PC-3 (cell line): ENCODE results near the gene POLA1. TPM values are rescaled to one million over a fixed set of nuclear protein-coding genes. Genes with fewer than 3 reads are reported as not detected.

Experiments used
- ATAC-seq: fragments of 200-7000 bp; cut with Tn5 transposase; 2 replicates; pipeline ENCODE4 v1.9.1; 2020; ENCODE audit warnings: mild to moderate bottlenecking, moderate library complexity
- BruUV-seq: library from RNA; stranded (reverse); fragments of 400-500 nt; replicated peaks from 2 replicates; lab custom pipeline; 2021; lab: Mats Ljungman, UMichigan
- CTCF ChIA-PET: fragments of 300-600 bp; sonication (Branson Sonifier 250); formaldehyde crosslinking; loops from one replicate; lab custom pipeline; 2022; ENCODE audit warnings: antibody characterized with exemption; lab: Charles Lee
- POLR2A ChIA-PET: fragments of 300-600 bp; sonication (Branson Sonifier 250); formaldehyde crosslinking; loops from one replicate; lab custom pipeline; 2022; ENCODE audit warnings: antibody characterized with exemption; ENCODE audit not compliant: unreplicated experiment; lab: Charles Lee
- DNase-seq: peaks from one replicate; pipeline ENCODE4 v3.0.0-alpha.2; 2015
- H2AFZ ChIP-seq: fragments of 300-600 bp; sonication (generic); 2 replicates; pipeline ENCODE4 v1.6.0; 2016; ENCODE audit warnings: antibody characterized with exemption, low read length
- H3F3A ChIP-seq: fragments of 300-600 bp; sonication (generic); one replicate; pipeline ENCODE4 v1.6.0; 2017; ENCODE audit warnings: antibody characterized with exemption, low read length, control low read depth, mild to moderate bottlenecking; ENCODE audit not compliant: unreplicated experiment
- H3K27ac ChIP-seq: fragments of 300-600 bp; sonication (generic); 2 replicates; pipeline ENCODE4 v1.5.1; 2016; ENCODE audit warnings: mild to moderate bottlenecking, low read length
- H3K27me3 ChIP-seq: fragments of 300-600 bp; sonication (generic); 2 replicates; pipeline ENCODE4 v1.6.1; 2016; ENCODE audit warnings: low read length, mixed read lengths
- H3K36me3 ChIP-seq: fragments of 300-600 bp; sonication (generic); 2 replicates; pipeline ENCODE4 v1.6.1; 2016; ENCODE audit warnings: low read depth, mixed run types, low read length, mixed read lengths
- H3K4me1 ChIP-seq: fragments of 300-600 bp; sonication (generic); 2 replicates; pipeline ENCODE4 v1.5.1; 2016; ENCODE audit warnings: low read length; ENCODE audit not compliant: insufficient read depth
- H3K4me2 ChIP-seq: fragments of 300-600 bp; sonication (generic); 2 replicates; pipeline ENCODE4 v1.6.0; 2016; ENCODE audit warnings: low read length
- H3K4me3 ChIP-seq: fragments of 300-600 bp; sonication (generic); 2 replicates; pipeline ENCODE4 v1.5.1; 2016; ENCODE audit warnings: mild to moderate bottlenecking, low read length, mixed read lengths
- H3K79me2 ChIP-seq: fragments of 300-600 bp; sonication (generic); 2 replicates; pipeline ENCODE4 v1.6.1; 2017; ENCODE audit warnings: low read length, mixed read lengths
- H3K9ac ChIP-seq: fragments of 300-600 bp; sonication (generic); 2 replicates; pipeline ENCODE4 v1.6.0; 2016; ENCODE audit warnings: mild to moderate bottlenecking, low read length
- H3K9me2 ChIP-seq: fragments of 300-600 bp; sonication (generic); replicated peaks from 2 replicates; pipeline ENCODE4 v1.6.1; 2016; ENCODE audit warnings: mixed run types, low read length, mixed read lengths
- H3K9me3 ChIP-seq: fragments of 300-600 bp; sonication (generic); 2 replicates; pipeline ENCODE4 v1.6.1; 2016; ENCODE audit warnings: low read length, mixed read lengths
- H4K20me1 ChIP-seq: fragments of 300-600 bp; sonication (generic); 2 replicates; pipeline ENCODE4 v1.6.1; 2016; ENCODE audit warnings: low read length, mixed read lengths
- EZH2 ChIP-seq: fragments of 300-600 bp; sonication (generic); IDR thresholded peaks from one replicate; pipeline ENCODE4 v1.6.1; 2017; ENCODE audit warnings: antibody characterized with exemption, mild to moderate bottlenecking, low read length; ENCODE audit not compliant: unreplicated experiment
- EZH2phosphoT487 ChIP-seq: fragments of 300-600 bp; sonication (generic); IDR thresholded peaks from 2 replicates; pipeline ENCODE4 v1.6.1; 2018; ENCODE audit warnings: mild to moderate bottlenecking, antibody characterized with exemption, low read length, borderline replicate concordance
- intact Hi-C: fragments of 100-400 bp; cut with micrococcal nuclease; formaldehyde crosslinking; loops from 2 replicates; pipeline ENCODE4 v1.9.0; 2023
- total RNA-seq: library from RNA; depleted of rRNA; stranded (reverse); fragments of >200 nt; gene quantifications from 2 replicates; pipeline ENCODE4 v1.2.3, GENCODE V29; 2014
- TF ChIP-seq, protein P1 (sequence below): fragments of 300-600 bp; sonication (generic); conservative IDR thresholded peaks from 2 replicates; pipeline ENCODE4 v1.5.1; 2017; ENCODE audit warnings: antibody characterized with exemption, low read depth, mild to moderate bottlenecking, low read length

POLA1 gene
- total RNA-seq, 1 experiment from 2014 or later = 19.6 TPM

DNA sequence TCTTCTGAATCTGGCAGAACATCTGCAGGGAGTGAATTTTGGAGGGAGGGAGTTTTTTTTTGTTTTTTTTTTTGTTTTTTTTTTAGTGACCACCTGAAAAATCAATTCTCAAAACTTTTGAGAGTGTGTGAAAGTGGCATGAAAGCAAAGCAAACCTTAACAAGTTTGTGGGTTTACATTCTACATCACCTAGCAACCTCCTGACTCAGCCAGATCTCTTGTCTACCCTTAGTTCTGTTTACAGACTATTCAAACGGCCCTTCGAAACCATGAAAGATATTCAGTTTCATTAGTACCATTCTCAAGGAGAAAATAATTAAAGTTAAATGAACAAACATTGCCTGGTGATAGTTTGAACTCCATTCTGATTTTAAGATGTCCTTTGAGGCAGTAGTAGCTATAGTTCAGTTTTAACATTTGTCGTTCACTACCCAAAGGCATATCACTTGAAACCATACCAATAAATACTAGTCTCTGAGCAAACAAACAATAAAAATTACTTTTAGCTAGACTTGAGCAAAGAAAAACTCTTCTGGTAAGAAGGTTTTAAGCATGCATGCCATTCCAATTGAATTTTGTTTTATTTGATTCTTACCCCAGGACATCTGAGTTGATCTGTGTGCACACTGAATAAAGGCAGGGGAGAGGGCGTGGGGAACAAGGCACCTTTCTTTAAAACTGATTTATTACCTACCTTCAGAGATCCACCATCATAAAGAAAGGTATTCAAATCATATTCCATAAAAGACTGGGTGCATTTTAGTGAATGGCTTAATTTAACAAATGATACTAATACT lies 184.3 kb downstream of the POLA1 start:
- ATAC-seq (peak; percentile 91), DNase-seq (peak; percentile 47)
- no peaks in the 10 kb centered on the region for H4K20me1 ChIP-seq
- peak overlapping the region; percentile 69 for H3K9ac ChIP-seq
- intact Hi-C loops = no loop called here
- CTCF ChIA-PET = interaction anchor here (1.1 kb wide), 1 partner anchor 39 kb away, joined by 4 read pairs; no protein-coding TSS in a partner anchor
- H3K4me2 ChIP-seq = peak overlapping the region; percentile 70
- BruUV-seq = no TSS peak
- no peaks in the 10 kb centered on the region for H3K27me3 ChIP-seq
- H2AFZ ChIP-seq = no peak overlapping the region
- no peaks in the 10 kb centered on the region for H3K79me2 ChIP-seq
- H3K36me3 ChIP-seq = no peaks in the 10 kb centered on the region
- no peaks in the 10 kb centered on the region for H3K9me3 ChIP-seq
- H3K27ac ChIP-seq = peak overlapping the region; percentile 80
- H3K4me1 ChIP-seq = peaks cover 18% of the 10 kb centered on the region
- no peaks in the 10 kb centered on the region for H3F3A ChIP-seq
- POLR2A ChIA-PET = interaction anchor here (0.5 to 0.7 kb wide), 2 partner anchors 14 to 133 kb away, joined by 3 to 8 read pairs; no protein-coding TSS in a partner anchor
- peak overlapping the region; percentile 17; the same call in 1 of the 2 replicates for H3K4me3 ChIP-seq
- no peaks in the 10 kb centered on the region for H3K9me2 ChIP-seq
- TF ChIP-seq, protein P1, sequence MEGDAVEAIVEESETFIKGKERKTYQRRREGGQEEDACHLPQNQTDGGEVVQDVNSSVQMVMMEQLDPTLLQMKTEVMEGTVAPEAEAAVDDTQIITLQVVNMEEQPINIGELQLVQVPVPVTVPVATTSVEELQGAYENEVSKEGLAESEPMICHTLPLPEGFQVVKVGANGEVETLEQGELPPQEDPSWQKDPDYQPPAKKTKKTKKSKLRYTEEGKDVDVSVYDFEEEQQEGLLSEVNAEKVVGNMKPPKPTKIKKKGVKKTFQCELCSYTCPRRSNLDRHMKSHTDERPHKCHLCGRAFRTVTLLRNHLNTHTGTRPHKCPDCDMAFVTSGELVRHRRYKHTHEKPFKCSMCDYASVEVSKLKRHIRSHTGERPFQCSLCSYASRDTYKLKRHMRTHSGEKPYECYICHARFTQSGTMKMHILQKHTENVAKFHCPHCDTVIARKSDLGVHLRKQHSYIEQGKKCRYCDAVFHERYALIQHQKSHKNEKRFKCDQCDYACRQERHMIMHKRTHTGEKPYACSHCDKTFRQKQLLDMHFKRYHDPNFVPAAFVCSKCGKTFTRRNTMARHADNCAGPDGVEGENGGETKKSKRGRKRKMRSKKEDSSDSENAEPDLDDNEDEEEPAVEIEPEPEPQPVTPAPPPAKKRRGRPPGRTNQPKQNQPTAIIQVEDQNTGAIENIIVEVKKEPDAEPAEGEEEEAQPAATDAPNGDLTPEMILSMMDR = no peak
- TF ChIP-seq EZH2phosphoT487 (no peak), EZH2 (no peak)

DNA sequence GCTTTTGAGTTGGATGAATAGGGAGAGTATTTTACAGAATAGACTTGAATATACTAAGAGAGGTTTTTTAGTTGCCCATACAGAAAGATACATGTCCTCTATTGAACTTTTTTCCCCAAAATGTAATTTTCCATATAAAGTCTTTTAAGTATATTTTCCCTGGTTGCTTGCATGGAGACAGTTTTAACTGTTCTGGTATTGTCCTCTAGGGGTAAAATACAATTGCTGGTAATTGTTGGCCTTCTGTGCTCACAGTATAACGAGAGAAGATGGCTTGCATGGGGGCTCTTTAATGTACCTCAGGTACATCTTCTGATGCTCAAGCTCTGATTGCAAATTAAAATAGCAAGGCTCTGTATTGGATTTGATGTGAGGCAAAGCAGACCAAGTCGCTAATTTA lies 186.0 kb downstream of the POLA1 start:
- H3K36me3 ChIP-seq = no peaks in the 10 kb centered on the region
- intact Hi-C loops = no loop called here
- peaks cover 18% of the 10 kb centered on the region for H3K4me1 ChIP-seq
- CTCF ChIA-PET = no interaction called here
- no peaks in the 10 kb centered on the region for H3F3A ChIP-seq
- H3K9me2 ChIP-seq = no peaks in the 10 kb centered on the region
- no peak overlapping the region for H3K27ac ChIP-seq
- BruUV-seq = no TSS peak
- no peak overlapping the region for H3K4me3 ChIP-seq
- H3K4me2 ChIP-seq = no peak overlapping the region
- no peaks in the 10 kb centered on the region for H3K27me3 ChIP-seq
- H3K79me2 ChIP-seq = no peaks in the 10 kb centered on the region
- TF ChIP-seq EZH2 = no peak
- TF ChIP-seq, protein P1 = no peak
- TF ChIP-seq EZH2phosphoT487 = no peak
- no peak for DNase-seq
- no peaks in the 10 kb centered on the region for H4K20me1 ChIP-seq
- no peak for ATAC-seq
- H3K9me3 ChIP-seq = no peaks in the 10 kb centered on the region
- POLR2A ChIA-PET = no interaction called here
- no peak overlapping the region for H2AFZ ChIP-seq
- H3K9ac ChIP-seq = no peak overlapping the region

DNA sequence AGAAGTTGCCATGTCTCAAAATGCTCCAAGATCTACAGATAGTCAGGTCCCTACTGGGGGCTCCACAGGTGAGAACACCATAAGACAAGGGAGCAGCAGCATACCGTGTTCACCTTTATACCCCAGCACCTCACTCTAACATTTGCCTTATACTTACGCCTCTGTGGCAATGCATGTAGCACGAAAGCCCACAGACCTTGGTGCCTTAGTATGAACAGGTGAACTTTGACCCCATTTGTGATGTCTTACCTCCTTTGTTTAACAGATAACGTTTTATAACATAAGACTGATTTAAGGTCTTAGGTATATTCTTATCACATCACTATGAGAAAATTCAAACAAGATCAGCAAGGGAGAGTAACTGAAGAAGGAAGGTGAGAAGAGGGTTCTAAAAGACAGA lies 193.2 kb downstream of the POLA1 start:
- no peaks in the 10 kb centered on the region for H3K9me3 ChIP-seq
- no peaks in the 10 kb centered on the region for H4K20me1 ChIP-seq
- intact Hi-C loops = no loop called here
- H3K4me3 ChIP-seq = no peak overlapping the region
- H3K79me2 ChIP-seq = no peaks in the 10 kb centered on the region
- no peaks in the 10 kb centered on the region for H3K27me3 ChIP-seq
- H3K36me3 ChIP-seq = peaks cover 4% of the 10 kb centered on the region; the same call in 1 of the 2 replicates
- no peaks in the 10 kb centered on the region for H3K9me2 ChIP-seq
- POLR2A ChIA-PET = no interaction called here
- no peaks in the 10 kb centered on the region for H3F3A ChIP-seq
- 0 out of 2 replicates have a peak, but pooled peaks cover 3% of the 10 kb centered on the region for H3K4me1 ChIP-seq
- H3K27ac ChIP-seq = no peak overlapping the region
- no peak overlapping the region for H3K9ac ChIP-seq
- H2AFZ ChIP-seq = no peak overlapping the region
- no peak for ATAC-seq
- no peak overlapping the region for H3K4me2 ChIP-seq
- CTCF ChIA-PET = no interaction called here
- TF ChIP-seq, protein P1 = no peak
- TF ChIP-seq EZH2phosphoT487 (no peak), EZH2 (no peak)
- no peak for DNase-seq
- BruUV-seq = no TSS peak
